K562 (cell line): Measurements from ENCODE around the gene IFI30. TPM values are rescaled to one million over a fixed set of nuclear protein-coding genes. Genes with fewer than 3 reads are reported as not detected.
A peak's percentile ranks its signal among the peaks of the same experiment; 100 is the strongest.

Source experiments
- CBFA2T2 ChIP-seq: fragments of 450-650 bp; conservative IDR thresholded peaks from 2 replicates; pipeline ENCODE4 v1.6.1; 2017; ENCODE audit warnings: mild to moderate bottlenecking
- CREM ChIP-seq: IDR thresholded peaks from 2 replicates; pipeline ENCODE4 v1.6.1; 2014; ENCODE audit warnings: antibody characterized with exemption, low read depth
- EP300 ChIP-seq: IDR thresholded peaks from 2 replicates; pipeline ENCODE4 v1.6.1; 2012; ENCODE audit warnings: low read length, improper control_type of control experiment
- ETS1 ChIP-seq: conservative IDR thresholded peaks from 2 replicates; pipeline ENCODE4 v1.6.1; 2011; ENCODE audit warnings: low read depth, mild to moderate bottlenecking, low read length; ENCODE audit not compliant: control insufficient read depth
- FOXJ2 ChIP-seq: fragments of 200-800 bp; sonication (Bioruptor generic); IDR thresholded peaks from 2 replicates; pipeline ENCODE4 v1.6.1; 2016; ENCODE audit warnings: missing genetic modification characterization, missing compliant biosample characterization
- GABPB1 ChIP-seq: sonication (generic); formaldehyde crosslinking; IDR thresholded peaks from 2 replicates; pipeline ENCODE4 v1.8.0; 2022; ENCODE audit warnings: mild to moderate bottlenecking, missing genetic modification reagents
- MCM2 ChIP-seq: fragments of 450-650 bp; IDR thresholded peaks from 2 replicates; pipeline ENCODE4 v1.6.1; 2017; ENCODE audit warnings: low read depth, mild to moderate bottlenecking
- MIER1 ChIP-seq: fragments of 450-650 bp; IDR thresholded peaks from 2 replicates; pipeline ENCODE4 v1.6.1; 2016; ENCODE audit warnings: antibody characterized with exemption, mild to moderate bottlenecking, low read depth
- RFX5 ChIP-seq: IDR thresholded peaks from 2 replicates; pipeline ENCODE4 v1.6.1; 2011; ENCODE audit warnings: low read depth, mild to moderate bottlenecking, improper control_type of control experiment, low read length
- SMARCA5 ChIP-seq: fragments of 450-650 bp; IDR thresholded peaks from 2 replicates; pipeline ENCODE4 v1.6.1; 2016
- SP1 ChIP-seq: sonication (generic); formaldehyde crosslinking; IDR thresholded peaks from 2 replicates; pipeline ENCODE4 v1.8.1; 2022; ENCODE audit warnings: mild to moderate bottlenecking, missing genetic modification reagents
- SREBF1 ChIP-seq: fragments of 150-350 bp; IDR thresholded peaks from 2 replicates; pipeline ENCODE4 v1.6.1; 2014; ENCODE audit warnings: antibody characterized with exemption, low read depth, low read length, borderline replicate concordance
- TCF3 ChIP-seq: sonication (generic); formaldehyde crosslinking; IDR thresholded peaks from 2 replicates; pipeline ENCODE4 v1.4.0; 2020; ENCODE audit warnings: mild to moderate bottlenecking, missing genetic modification reagents
- ZNF282 ChIP-seq: sonication (generic); formaldehyde crosslinking; IDR thresholded peaks from 2 replicates; pipeline ENCODE4 v1.8.1; 2023; ENCODE audit warnings: missing genetic modification reagents
- ZNF318 ChIP-seq, 2 experiments: fragments of 450-650 bp; IDR thresholded peaks; 2 replicates each; pipeline ENCODE4 v1.6.1; 2016; ENCODE audit warnings: mild to moderate bottlenecking in 2 of 2, borderline replicate concordance in 1 of 2, low read depth in 1 of 2, moderate library complexity in 1 of 2
- ZNF512 ChIP-seq: IDR thresholded peaks from 2 replicates; pipeline ENCODE4 v1.6.1; 2016; ENCODE audit warnings: missing genetic modification characterization, missing compliant biosample characterization
- ZNF766 ChIP-seq: fragments of 200-800 bp; sonication (Bioruptor generic); conservative IDR thresholded peaks from 2 replicates; pipeline ENCODE4 v1.6.1; 2016; ENCODE audit warnings: missing genetic modification characterization, missing compliant biosample characterization
- polyA plus RNA-seq, 8 experiments: library from polyadenylated mRNA; depleted of rRNA in 4 of 8; stranded (reverse) in 5 of 8; unstranded in 3 of 8; fragments of >200 nt; fragmentation: Nextera tagmentation in 2 of 8; fragmentation: Illumina TruSeq in 1 of 8; extraction: Ambion mirVana in 2 of 8; extraction: Trizol in 1 of 8; gene quantifications; 2 replicates each; pipeline versions ENCODE4 v1.2.1 to v1.2.3, GENCODE V29; 2011 to 2014; ENCODE audit warnings: inconsistent platforms in 1 of 8, missing spikeins in 1 of 8
- total RNA-seq, 7 experiments: library from RNA; depleted of rRNA in 6 of 7; stranded (reverse); fragments of >200 nt in 6 of 7; fragmentation: Illumina TruSeq in 2 of 7; extraction: Trizol in 2 of 7; gene quantifications; 2 replicates each; pipeline versions ENCODE4 v1.2.1 to v1.2.3, GENCODE V29; 2011 to 2021; ENCODE audit warnings: low replicate concordance in 1 of 7

The IFI30 gene
- total and polyA plus RNA-seq, 9 of the 15 experiments (the other 6 are each of a cell fraction or from before 2014, with no cell fraction given), result 63.7 to 430 (median 109) TPM

GRCh38 chr19:18221815-18222725 lies 48.5 kb downstream of the IFI30 start (continued):
- 0 out of 2 replicates have a peak, but pooled peaks have one; percentile 39 for TF ChIP-seq ETS1
- no peak for TF ChIP-seq MCM2
- no peak for TF ChIP-seq ZNF318 (IDR thresholded peaks at IDR 0.05; ENCODE audit: borderline replicate concordance in 1 of 2, low read depth in 1 of 2)
- no peak for TF ChIP-seq SREBF1
- no peak for TF ChIP-seq CREM
- TF ChIP-seq FOXJ2 (tag), result no peak
- no peak for TF ChIP-seq ZNF766 (CRISPR knock-in tag)
- TF ChIP-seq SMARCA5, result 0 out of 2 replicates have a peak, but pooled peaks have one; percentile 14
- TF ChIP-seq CBFA2T2, result 0 out of 2 replicates have a peak, but pooled peaks have one; percentile 2
- no peak for TF ChIP-seq MIER1
- no peak for TF ChIP-seq EP300
- TF ChIP-seq SP1 (CRISPR knock-in tag), result no peak
- TF ChIP-seq TCF3 (CRISPR knock-in tag), result peak; percentile 30
- no peak for TF ChIP-seq RFX5
- TF ChIP-seq GABPB1 (CRISPR knock-in tag), result 0 out of 2 replicates have a peak, but pooled peaks have one; percentile 24
- TF ChIP-seq ZNF282 (CRISPR knock-in tag), result no peak
- TF ChIP-seq ZNF512 (tag), result peak; percentile 77
